Measurements from ENCODE around the gene MND1.
"Not testable (repeated sequence)": the region's sequence is repeated elsewhere in the genome, so short reads cannot be mapped to it uniquely, and the experiment has no call there.

The MND1 gene

GRCh38 chr4:153407906-153408305 is 63.4 kb downstream of the MND1 start:
- no peak for DNase-seq

- no peak for DNase-seq
Measured at GRCh38 chr4:153408932-153409331, 64.4 kb downstream of the MND1 start.

DNA sequence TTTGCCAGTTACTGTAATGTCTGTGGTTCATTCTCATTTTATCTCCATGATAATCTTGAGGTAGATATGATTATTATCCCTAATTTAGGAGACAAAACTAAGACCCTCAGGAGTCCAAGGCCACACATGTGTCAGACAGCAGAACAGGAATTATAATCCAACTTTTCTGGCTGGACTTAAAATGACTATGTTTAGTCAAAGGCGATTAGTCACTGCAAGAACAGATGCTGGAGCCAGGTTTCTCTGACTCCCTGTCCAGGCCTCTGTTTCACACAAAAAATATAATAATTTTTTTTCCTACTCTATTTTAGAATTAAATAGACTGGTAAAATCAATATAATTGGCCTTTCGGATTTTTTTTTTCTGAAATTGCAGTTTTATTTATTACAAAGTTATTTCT is 64.9 kb downstream of the MND1 start:
- no peak for DNase-seq

DNA sequence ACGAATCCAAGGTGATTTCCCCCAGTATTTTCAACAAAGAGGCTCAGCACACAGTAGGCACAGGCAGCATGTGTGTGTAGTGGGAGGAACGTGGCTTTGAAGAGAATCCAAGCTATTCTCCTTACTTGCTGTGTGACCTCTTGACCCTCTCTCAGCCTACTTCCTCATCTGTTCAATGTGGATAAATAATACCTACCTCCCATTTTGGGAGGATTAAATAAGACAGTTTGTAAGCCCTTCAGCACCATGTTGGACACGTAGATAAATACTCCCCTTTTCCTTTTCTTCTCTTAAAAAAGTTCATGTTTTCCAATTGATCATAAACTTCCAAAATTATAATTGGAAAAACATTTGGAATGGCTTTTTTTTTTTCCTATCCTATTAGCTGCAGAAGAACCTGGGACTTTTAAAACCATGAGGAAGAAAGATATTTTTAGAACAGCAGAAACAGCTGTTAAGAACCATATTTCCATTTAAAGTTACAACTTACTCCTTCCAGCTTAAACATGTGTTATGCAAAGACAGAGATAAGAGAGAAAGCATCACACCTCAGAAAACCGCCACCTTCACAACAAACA is 65.5 kb downstream of the MND1 start:
- peak; percentile 1 for DNase-seq

DNA sequence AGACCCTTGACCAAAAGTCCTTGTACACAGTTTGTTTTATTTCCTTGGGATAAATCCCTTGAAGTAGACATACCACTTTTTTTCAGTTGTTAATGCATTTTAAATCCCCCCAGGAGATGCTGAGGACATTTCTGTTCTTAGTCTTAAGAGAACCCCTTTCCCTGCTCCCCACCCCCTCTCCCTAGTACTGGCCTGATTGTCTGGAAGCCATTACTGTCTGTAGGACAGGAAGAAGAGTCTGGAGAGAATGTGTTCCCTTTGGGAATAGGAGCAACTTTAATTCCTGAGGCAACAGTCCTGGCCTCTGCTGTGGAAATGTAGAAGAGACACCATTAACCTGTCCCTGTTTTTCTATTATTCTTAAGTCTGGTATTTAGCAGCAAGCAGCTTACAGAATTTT is 69.4 kb downstream of the MND1 start:
- no peak for DNase-seq

- DNase-seq, result not testable (repeated sequence)
Measured at GRCh38 chr4:153416456-153416855, 72.0 kb downstream of the MND1 start.

DNA sequence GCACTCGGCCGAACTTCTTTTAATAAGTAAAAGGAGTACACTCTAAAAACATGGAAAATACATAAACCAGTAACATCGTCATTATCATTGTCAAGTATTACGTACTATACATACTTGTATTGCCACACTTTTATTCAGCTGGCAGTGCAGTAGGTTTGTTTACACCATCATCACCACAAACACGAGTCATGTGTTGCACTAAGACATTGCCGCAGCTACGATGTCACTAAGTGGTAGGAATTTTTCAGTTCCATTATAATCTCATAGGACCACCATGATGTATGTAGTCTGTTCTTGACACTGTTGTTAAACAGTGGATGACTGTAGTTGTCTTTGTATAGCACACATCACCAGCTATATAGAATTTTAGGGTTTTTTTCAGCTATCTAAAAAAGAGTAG is 73.6 kb downstream of the MND1 start:
- no peak for DNase-seq

- peak; percentile 51 for DNase-seq
Measured at GRCh38 chr4:153418558-153418957, 74.1 kb downstream of the MND1 start.

- DNase-seq, result no peak
Measured at GRCh38 chr4:153419029-153419428, 74.5 kb downstream of the MND1 start.

DNA sequence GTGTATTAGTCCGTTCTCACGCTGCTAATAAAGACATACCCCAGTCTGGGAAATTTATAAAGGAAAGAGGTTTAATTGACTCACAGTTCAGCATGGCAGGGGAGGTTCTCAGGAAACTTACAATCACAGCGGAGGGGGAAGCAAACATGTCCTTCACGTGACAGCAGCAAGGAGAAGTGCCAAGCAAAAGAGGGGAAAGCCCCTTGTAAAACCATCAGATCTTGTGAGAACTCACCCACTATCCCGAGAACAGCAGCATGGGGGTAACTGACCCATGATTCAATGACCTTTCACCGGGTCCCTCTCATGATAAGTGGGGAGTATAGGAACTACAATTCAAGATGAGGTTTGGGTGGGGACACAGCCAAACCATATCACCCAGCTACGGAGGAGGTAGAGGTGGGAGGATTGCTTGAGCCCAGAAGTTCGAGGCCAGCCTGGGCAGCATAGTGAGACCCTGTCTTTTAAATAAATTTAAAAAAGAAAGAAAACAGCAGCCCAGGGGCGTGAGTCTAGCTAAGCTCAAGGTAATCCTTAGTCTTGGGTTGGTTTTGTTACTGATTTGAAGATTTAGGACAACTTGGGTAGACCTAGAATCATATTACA is 75.3 kb downstream of the MND1 start:
- no peak for DNase-seq

DNA sequence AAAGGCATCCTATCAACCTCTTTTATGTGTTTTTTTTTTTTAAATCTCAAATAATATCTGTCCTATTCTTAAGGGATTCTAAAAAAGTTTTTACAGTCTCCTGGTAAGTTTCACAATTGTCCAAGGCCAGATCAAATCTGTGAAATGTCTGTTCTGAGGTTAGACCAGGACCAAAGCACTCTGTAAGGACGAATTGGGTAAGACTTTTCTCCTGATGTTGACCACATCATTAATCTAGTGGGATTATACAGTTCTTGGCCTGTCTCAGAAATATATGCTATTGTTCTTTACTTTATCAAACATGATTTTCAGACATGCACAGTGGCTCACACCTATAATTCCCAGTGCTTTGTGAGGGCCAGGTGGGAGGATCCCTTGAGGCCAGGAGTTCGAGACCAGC is 75.9 kb downstream of the MND1 start:
- DNase-seq, result no peak

GRCh38 chr4:153421941-153422340 is 77.5 kb downstream of the MND1 start:
- no peak for DNase-seq

GRCh38 chr4:153426207-153426885 is 81.9 kb downstream of the MND1 start:
- DNase-seq, result no peak

DNA sequence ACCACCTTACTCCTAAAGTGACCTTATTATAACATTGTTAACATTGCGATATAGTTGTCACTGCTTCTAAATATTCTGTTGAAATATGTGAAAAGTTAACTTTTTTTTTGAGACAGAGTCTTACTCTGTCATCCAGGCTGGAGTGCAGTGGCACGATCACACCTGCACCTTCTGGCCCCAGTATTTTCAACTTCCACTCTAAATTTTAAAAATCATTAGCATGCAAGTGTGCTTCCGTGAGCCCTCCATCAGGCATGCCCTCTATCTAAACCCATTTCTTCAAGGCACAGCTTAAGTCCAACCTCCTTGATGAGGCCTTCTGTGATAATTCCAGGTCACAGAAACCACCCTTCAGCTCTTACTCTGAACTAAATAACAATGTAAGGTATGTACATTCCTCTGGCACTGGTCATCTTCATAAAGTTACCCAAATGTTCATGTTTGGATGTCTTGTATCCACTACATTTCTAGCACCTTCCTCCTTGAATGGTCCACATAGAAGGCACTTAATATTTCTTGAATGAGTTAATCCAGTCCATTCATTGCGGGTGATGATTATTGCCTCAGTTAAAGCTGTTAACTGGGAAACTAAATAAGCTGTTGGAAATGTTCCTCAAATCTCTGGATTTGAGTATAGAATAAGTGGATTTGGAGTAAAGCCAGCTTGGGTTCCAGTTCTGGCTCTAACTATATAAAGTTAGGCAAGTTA is 83.0 kb downstream of the MND1 start:
- no peak for DNase-seq

DNA sequence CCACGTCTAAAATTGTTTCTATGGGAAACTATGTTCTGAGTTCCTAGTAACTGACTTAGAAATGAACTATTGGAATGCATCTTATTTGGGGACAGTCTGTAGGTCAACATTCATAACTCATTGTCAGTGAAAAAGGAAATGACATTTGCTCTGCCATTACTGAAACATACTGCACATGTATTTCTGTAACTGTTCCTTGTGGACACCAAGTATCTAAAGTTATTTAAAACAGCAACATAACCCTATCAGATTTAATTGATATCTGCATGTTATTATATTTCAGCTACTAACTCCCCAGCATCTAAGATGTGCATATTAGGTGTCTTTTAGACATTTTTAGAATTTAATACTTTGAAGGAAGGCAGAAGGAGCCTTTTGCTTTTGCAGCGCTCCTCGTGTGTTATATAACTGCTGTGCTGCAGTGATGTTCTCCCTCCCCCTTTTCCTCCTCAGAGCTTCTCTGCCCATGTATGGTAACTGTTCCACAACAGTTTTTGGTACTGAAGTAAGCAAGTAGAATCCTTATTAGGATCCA is 84.5 kb downstream of the MND1 start:
- no peak for DNase-seq

GRCh38 chr4:153432965-153433753 is 88.7 kb downstream of the MND1 start:
- peak; percentile 64 for DNase-seq

DNA sequence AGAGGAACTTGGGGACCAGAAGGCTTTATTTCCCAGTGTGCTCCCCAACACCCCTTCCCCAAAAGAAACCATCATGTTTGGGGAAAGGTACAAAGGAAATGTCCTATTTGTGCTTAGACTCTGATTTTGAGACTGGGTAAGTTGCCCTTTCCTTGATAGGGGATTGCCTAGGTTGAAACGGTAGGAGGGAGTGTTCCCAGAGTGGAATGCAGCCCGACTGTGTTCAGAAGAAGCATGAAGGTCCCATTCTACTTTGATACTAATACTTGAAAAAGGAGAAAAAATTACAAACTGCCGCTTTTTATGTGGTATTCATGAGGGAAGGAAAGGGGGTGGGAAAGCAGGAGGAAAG is 89.2 kb downstream of the MND1 start:
- no peak for DNase-seq

DNA sequence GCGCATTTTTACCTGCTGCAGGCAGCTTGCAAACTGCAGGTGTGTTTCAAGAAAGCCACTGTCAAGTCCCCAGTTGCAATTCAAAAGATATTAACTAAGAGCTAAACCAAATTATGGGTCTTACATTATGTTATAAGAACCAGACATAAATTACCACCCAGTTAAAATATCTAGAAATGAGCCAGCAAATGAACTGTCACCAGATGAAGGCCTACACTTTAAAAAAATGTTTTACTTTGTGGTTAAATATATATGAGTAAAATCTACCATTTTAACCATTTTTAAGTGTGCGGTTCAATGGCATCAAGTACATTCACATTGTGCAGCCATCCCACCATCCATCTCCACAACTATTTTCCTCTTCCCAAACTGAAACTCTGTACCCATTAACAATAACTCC is 89.7 kb downstream of the MND1 start:
- DNase-seq, result no peak

- no peak for DNase-seq
Measured at GRCh38 chr4:153438916-153439756, 94.6 kb downstream of the MND1 start.

GRCh38 chr4:153439831-153440230 is 95.3 kb downstream of the MND1 start:
- no peak for DNase-seq

DNA sequence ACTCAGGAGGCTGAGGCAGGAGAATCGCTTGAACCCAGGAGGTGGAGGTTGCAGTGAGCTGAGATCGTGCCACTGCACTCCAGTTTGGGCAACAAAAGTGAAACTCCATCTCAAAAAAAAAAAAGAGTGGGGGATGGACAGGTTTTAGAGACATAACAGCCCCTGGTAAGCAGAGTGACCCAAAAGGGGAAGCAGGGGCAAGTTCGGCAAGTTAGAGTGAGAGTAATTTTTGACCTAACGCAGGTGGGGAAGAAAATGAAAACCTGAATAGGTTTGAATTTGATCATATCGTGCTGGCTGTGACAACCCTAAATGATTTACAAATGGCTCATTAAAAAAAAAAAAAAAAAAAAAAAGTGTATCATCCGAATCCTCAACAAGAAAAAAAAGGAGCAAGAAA is 96.0 kb downstream of the MND1 start:
- no peak for DNase-seq
